ENCODE data around the gene SBF2. TPM values are rescaled to one million over a fixed set of nuclear protein-coding genes. Genes with fewer than 3 reads are reported as not detected.
A peak's percentile ranks its signal among the peaks of the same experiment; 100 is the strongest.
"Not testable (repeated sequence)": the region's sequence is repeated elsewhere in the genome, so short reads cannot be mapped to it uniquely, and the experiment has no call there.

SBF2 gene
- total RNA-seq, 4 donors from 2014 or later = 53.8 to 125 (median 76.4) TPM

GRCh38 chr11:10041748-10042446 lies 252.1 kb downstream of the SBF2 start:
- DNase-seq (ENCODE audit: low spot score) (no peak), ATAC-seq (ENCODE audit: low FRiP score) (no peak)
- TF ChIP-seq CTCF (IDR thresholded peaks at IDR 0.05) = no peak

GRCh38 chr11:10041332-10041731 lies 252.7 kb downstream of the SBF2 start:
- TF ChIP-seq CTCF (IDR thresholded peaks at IDR 0.05) = no peak
- ATAC-seq (ENCODE audit: low FRiP score) (no peak), DNase-seq (ENCODE audit: low spot score) (no peak)

DNA sequence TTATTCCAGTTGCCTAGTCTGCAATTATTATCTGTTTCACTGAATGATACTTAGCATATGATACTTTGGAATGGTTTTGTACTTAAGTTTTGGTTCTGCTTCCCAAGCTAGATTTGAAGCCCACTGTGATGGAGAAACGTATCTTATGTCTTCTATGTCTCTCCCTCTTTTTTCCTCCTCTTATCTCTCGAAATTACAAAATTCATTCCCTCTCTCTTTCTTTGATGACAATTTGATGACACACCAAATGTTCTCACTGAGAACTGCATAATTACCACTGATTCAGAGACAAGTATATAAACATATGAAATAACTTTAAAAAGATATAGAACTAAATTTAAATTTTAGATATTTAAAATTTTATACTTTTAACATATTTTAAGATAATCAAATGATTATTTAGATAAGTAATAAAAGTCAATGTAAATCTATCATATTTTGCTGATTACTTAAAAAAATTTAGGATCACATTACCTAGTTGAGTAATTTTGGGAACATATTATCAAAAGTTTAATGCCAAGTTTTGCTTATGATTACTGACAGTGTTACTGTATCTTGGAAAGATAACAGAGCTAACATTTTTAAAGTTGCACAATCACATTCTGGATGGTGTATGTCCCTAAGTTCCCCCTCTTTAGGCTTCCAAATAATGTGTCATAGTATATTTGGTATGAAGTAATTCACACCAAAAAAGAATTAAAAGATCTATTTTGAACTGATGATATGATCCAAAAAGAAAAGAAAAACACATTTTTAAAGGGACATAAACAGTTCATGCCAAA lies 255.3 kb downstream of the SBF2 start:
- DNase-seq (ENCODE audit: low spot score) (no peak), ATAC-seq (ENCODE audit: low FRiP score) (peak; percentile 76)
- TF ChIP-seq CTCF (IDR thresholded peaks at IDR 0.05) = no peak

GRCh38 chr11:10035932-10036331 lies 258.1 kb downstream of the SBF2 start:
- not testable (repeated sequence) for ATAC-seq (ENCODE audit: low FRiP score)

DNA sequence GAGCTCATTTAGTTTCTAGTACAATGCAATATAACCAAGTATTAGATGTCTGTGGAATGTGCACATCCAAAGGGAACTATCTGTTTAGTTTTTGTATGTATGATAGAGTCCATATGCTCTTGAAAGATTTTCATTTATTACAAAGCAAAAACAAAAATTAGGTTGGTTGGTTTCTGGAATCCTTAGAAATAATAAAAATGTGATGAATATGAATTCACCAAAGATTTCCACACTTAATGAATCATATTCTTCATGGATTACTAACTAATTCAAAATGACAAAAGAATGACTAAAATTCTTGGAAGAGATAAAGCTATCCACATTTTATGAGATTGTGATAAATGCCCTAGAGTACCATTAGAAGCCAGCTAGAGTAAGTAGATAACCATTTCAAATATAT lies 261.1 kb downstream of the SBF2 start:
- TF ChIP-seq CTCF (IDR thresholded peaks at IDR 0.05) = no peak
- no peak for ATAC-seq (ENCODE audit: low FRiP score)
- no peak for DNase-seq (ENCODE audit: low spot score)

More at GRCh38 chr11:10035932-10036331, 258.1 kb downstream of the SBF2 start:
- DNase-seq (ENCODE audit: low spot score) = not testable (repeated sequence)

DNA sequence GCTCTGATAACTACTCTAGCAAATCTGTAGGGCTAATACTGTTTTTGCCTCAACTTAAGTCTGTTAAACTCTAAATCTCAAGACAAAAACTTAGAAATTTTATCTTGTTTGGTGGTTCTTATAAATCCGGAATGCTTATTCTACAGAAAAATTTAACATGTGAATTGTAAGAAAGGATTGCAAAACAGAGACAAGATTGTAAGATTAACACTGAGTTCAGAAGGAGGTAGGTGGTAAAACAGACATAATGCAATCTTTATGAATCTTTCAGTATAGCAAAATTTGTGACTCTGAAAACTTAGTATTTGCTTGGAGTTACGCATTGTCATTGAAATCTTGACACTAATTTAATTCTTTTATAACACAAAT lies 263.9 kb downstream of the SBF2 start:
- DNase-seq (ENCODE audit: low spot score) (no peak), ATAC-seq (ENCODE audit: low FRiP score) (no peak)
- TF ChIP-seq CTCF (IDR thresholded peaks at IDR 0.05) = no peak

GRCh38 chr11:10029386-10030121 lies 264.5 kb downstream of the SBF2 start:
- DNase-seq (ENCODE audit: low spot score) (no peak), ATAC-seq (ENCODE audit: low FRiP score) (no peak)
- no peak for TF ChIP-seq CTCF (IDR thresholded peaks at IDR 0.05)
